Pancreas (tissue), 10 donors: ENCODE measurements around the gene PLXDC1. TPM values are rescaled to one million over a fixed set of nuclear protein-coding genes. Genes with fewer than 3 reads are reported as not detected.
A peak's percentile ranks its signal among the peaks of the same experiment; 100 is the strongest.

Source experiments
- ATAC-seq, 4 donors: fragments of 200-7000 bp; cut with Tn5 transposase; one replicate each; pipeline versions ENCODE4 v1.8.0 to v1.9.1; 2020; ENCODE audit warnings: mild to moderate bottlenecking in 4 of 4, moderate library complexity in 4 of 4
- DNase-seq, 6 donors: peaks; one replicate each; pipeline ENCODE4 v3.0.0-alpha.2; 2020
- FAIRE-seq: peaks from 2 replicates; lab custom pipeline; 2012; peaks lifted over from hg19 to GRCh38; lab: Jason Lieb, UNC
- H3K27ac ChIP-seq, 4 donors: fragments of 200-600 bp; sonication (generic); 1 replicate in 3 of 4; 2 replicates in 1 of 4; pipeline versions ENCODE4 v1.5.0 to v1.8.0; 2020
- H3K27me3 ChIP-seq, 4 donors: fragments of 200-600 bp; one replicate each; pipeline ENCODE4 v1.8.0; 2021
- H3K36me3 ChIP-seq, 3 donors: fragments of 200-600 bp; sonication (generic) in 1 of 3; one replicate each; pipeline versions ENCODE4 v1.5.0 to v1.8.0; 2020 to 2021
- H3K4me1 ChIP-seq, 3 donors: fragments of 200-600 bp; one replicate each; pipeline ENCODE4 v1.8.0; 2021
- H3K4me3 ChIP-seq, 4 donors: fragments of 200-600 bp; sonication (generic) in 2 of 4; one replicate each; pipeline versions ENCODE4 v1.5.0 to v1.8.0; 2020 to 2021
- H3K9me3 ChIP-seq, 4 donors: fragments of 200-600 bp; one replicate each; pipeline ENCODE4 v1.8.0; 2021
- CTCF ChIP-seq, 4 donors: fragments of 200-600 bp; sonication (generic) in 3 of 4; IDR thresholded peaks; one replicate each; pipeline versions ENCODE4 v1.5.0 to v1.8.0; 2021; ENCODE audit warnings: antibody characterized with exemption in 4 of 4
- WGBS, 2 donors: extraction: QIAGEN DNeasy Blood & Tissue Kit; methylation state at CpG; one replicate each; pipeline ENCODE4 v1.1.7; 2013; 5-methylcytosine and 5-hydroxymethylcytosine counted together
- intact Hi-C, 3 donors: fragments of 100-400 bp; cut with DNase I; formaldehyde crosslinking; loops; one replicate each; pipeline versions ENCODE4 v1.11.1 to v1.14.2; 2022
- polyA plus RNA-seq, 2 donors: library from polyadenylated mRNA; stranded (reverse); fragments of 200-250 nt; gene quantifications; one replicate each; pipeline ENCODE4 v1.2.3, GENCODE V29; 2013
- total RNA-seq, 6 donors: library from RNA; stranded (reverse); fragmentation: NEBNext Ultra II Directional in 4 of 6; extraction: Animal tissue kit (Norgen Biotek cat#: 25700) in 4 of 6; gene quantifications; one replicate each; pipeline versions ENCODE4 v1.2.1 to v1.2.4, GENCODE V29; 2021 to 2023
- donor health status: healthy with polysubstance abuse.
- donor health status: DM: no; HTN: no; CAD: no; lungs with moderate emphysema.
- donor health status: DM: no; HTN: no; CAD: no.
- donor health status: control.
- donor health status: control.
- donor health status: Bipolar disorder and iron deficiency.
- donor health status: DM: yes; HTN: yes; CAD: no.
- donor health status: DM: no; HTN: no; CAD: no.
- donor health status: DM: no; HTN: no; CAD: no.
- donor health status: DM: yes; HTN: yes; CAD: no.

PLXDC1 gene
- total and polyA plus RNA-seq, 8 donors: 0.88 to 5.6 (median 1.9) TPM

- no peak for ATAC-seq
- WGBS, 2 donors: 76 to 80% methylated on average over 8 of the region's 8 CpGs
- Histone ChIP-seq H3K27me3 (no peaks in the 10 kb centered on the region), H3K4me1 (no peaks in the 10 kb centered on the region), H3K36me3 (no peaks in the 10 kb centered on the region), H3K9me3 (no peaks in the 10 kb centered on the region), H3K27ac (no peak overlapping the region), H3K4me3 (no peak overlapping the region)
- no peak for DNase-seq
- intact Hi-C loops: no loop called here
- no peak for FAIRE-seq
- TF ChIP-seq CTCF (IDR thresholded peaks at IDR 0.05): no peak
Measured at GRCh38 chr17:39195568-39196160, 44.2 kb upstream of the PLXDC1 start.

GRCh38 chr17:39194985-39195524 is 43.6 kb upstream of the PLXDC1 start:
- intact Hi-C loops: no loop called here
- TF ChIP-seq CTCF (IDR thresholded peaks at IDR 0.05): no peak

GRCh38 chr17:39194089-39194984 is 42.9 kb upstream of the PLXDC1 start:
- no peak for TF ChIP-seq CTCF (IDR thresholded peaks at IDR 0.05)
- intact Hi-C loops: no loop called here
- FAIRE-seq: no peak
- DNase-seq: peak in 1 of 6 donors; percentile 22
- H3K4me3 ChIP-seq: no peak overlapping the region
- H3K27ac ChIP-seq: no peak overlapping the region
- H3K36me3 ChIP-seq: no peaks in the 10 kb centered on the region
- no peak for ATAC-seq
- H3K4me1 ChIP-seq: no peaks in the 10 kb centered on the region
- no peaks in the 10 kb centered on the region for H3K9me3 ChIP-seq
- no peaks in the 10 kb centered on the region for H3K27me3 ChIP-seq
- WGBS, 2 donors: 68 to 74% methylated on average over 19 to 20 of the region's 20 CpGs

More at GRCh38 chr17:39194985-39195524, 43.6 kb upstream of the PLXDC1 start:
- no peaks in the 10 kb centered on the region for H3K27me3 ChIP-seq
- H3K36me3 ChIP-seq: no peaks in the 10 kb centered on the region
- no peaks in the 10 kb centered on the region for H3K9me3 ChIP-seq
- no peak overlapping the region for H3K27ac ChIP-seq
- FAIRE-seq: no peak
- DNase-seq: no peak
- no peak for ATAC-seq
- H3K4me1 ChIP-seq: no peaks in the 10 kb centered on the region
- no peak overlapping the region for H3K4me3 ChIP-seq
- WGBS, 2 donors: 79 to 80% methylated on average over 10 of the region's 10 CpGs

- Histone ChIP-seq H3K4me3 (no peak overlapping the region), H3K36me3 (no peaks in the 10 kb centered on the region), H3K9me3 (no peaks in the 10 kb centered on the region), H3K27ac (no peak overlapping the region), H3K4me1 (no peaks in the 10 kb centered on the region), H3K27me3 (no peaks in the 10 kb centered on the region)
- TF ChIP-seq CTCF (IDR thresholded peaks at IDR 0.05): no peak
- whole genome bisulfite sequencing, 2 donors: 81% methylated on average over 10 of the region's 10 CpGs
- FAIRE-seq (no peak), ATAC-seq (no peak), DNase-seq (no peak)
- intact Hi-C loops: no loop called here
Measured at GRCh38 chr17:39193346-39193745, 41.9 kb upstream of the PLXDC1 start.
